Keratinocyte (primary cell): Measurements from ENCODE around the gene FEN1.

Experiments used
- CTCF ChIP-seq, 3 experiments: IDR thresholded peaks in 1 of 3; conservative IDR thresholded peaks in 1 of 3; optimal IDR thresholded peaks in 1 of 3; 2 replicates in 2 of 3; 3 replicates in 1 of 3; pipeline versions ENCODE3 to v1.5.1; 2011; ENCODE audit warnings: low read length in 3 of 3, mild to moderate bottlenecking in 3 of 3, moderate library complexity in 2 of 3, control low read depth in 1 of 3, inconsistent platforms in 1 of 3; ENCODE audit not compliant: insufficient read depth in 2 of 3; ENCODE audit errors: extremely low read depth in 1 of 3
- EZH2 ChIP-seq: IDR thresholded peaks from one replicate; pipeline ENCODE4 v1.6.1; 2012; ENCODE audit warnings: inconsistent platforms, mild to moderate bottlenecking, low read length, moderate library complexity

DNA sequence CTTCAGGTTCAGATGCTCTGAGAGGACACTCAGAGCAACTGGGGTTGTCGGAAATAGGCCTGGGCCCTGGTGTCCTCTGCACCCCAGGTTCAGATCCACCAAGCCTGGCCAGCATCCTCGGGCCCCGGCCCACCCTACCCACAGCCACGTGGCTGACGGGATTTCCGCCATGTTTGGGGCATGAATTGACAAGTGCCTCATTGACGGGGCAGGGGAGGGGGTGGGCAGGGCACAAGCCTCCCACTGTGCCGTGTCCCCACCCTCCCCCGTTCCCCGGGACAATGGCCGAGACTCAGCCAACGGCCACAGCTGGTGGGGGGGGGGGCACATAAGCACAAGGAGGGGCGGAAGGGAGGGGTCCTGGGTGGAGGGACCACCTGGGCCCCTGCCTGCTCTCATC lies 31.8 kb upstream of the FEN1 start:
- no peak for TF ChIP-seq CTCF (optimal IDR thresholded peaks at IDR 0.05 in 1 of 3, IDR thresholded peaks at IDR 0.05 in 1 of 3, conservative IDR thresholded peaks at IDR 0.05 in 1 of 3; ENCODE audit: extremely low read depth in 1 of 3, insufficient read depth in 2 of 3, low read length in 3 of 3)
- TF ChIP-seq EZH2 = no peak
